ENCODE measurements around the gene F8.
A peak's percentile ranks its signal among the peaks of the same experiment; 100 is the strongest.
"Not testable (repeated sequence)": the region's sequence is repeated elsewhere in the genome, so short reads cannot be mapped to it uniquely, and the experiment has no call there.

The F8 gene

DNA sequence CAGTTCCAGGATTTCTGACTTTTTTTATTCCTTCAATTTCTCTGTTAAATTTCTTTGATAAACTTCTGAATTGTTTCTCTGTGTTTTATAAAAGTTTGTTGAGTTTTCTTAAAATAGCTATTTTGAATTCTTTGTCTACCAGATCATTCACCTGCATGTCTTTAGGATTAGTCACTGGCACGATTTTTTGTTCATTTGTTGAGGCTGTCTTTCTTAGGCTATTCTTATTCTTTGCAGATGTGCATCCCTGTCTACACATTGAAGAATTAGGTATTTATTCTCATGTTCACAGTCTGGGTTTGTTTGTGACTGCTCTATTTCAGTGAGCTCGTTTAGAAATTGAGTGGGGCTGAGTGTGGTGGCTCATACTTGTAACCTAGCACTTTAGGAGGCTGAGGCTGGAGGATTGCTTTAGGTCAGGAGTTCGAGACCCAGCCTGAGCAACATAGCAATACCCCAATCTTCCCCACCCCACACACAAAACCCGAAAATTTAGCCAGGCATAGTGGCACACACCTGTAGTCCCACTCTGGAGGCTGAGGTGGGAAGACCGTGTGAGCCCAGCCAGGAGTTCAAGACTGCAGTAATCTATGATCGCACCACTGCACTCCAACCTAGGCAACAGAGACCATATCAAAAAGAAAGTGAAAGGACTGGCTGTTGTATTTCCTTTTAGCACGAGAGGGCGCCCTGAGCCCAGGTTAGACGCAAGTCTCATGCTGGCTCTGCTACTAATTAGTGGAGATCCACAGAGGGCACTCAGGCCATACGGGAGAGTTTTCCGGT, 42.0 kb downstream of the F8 start:
- peak; percentile 80 for DNase-seq

DNA sequence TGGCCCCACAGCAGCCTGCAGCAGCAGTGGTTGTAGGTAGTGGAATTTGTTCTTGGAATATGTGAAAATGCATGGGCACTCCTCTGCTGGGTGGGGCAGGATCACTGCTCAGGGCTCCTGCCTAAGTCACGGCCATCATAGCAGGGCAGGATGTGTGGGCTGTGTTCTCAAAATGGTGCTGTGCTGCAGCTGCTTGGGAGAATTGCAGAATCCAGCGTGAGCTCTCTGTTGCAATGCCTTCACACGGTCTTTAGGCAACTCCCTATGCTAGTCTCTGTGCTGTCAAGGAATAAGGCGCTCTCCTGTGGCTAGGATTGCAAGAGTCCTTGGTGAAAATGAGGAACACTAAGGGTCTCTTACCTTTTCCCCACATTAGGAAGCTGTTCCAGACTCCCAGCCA, 42.9 kb downstream of the F8 start:
- DNase-seq: no peak

GRCh38 chrX:154968353-154968752, 54.2 kb downstream of the F8 start:
- DNase-seq: no peak

DNA sequence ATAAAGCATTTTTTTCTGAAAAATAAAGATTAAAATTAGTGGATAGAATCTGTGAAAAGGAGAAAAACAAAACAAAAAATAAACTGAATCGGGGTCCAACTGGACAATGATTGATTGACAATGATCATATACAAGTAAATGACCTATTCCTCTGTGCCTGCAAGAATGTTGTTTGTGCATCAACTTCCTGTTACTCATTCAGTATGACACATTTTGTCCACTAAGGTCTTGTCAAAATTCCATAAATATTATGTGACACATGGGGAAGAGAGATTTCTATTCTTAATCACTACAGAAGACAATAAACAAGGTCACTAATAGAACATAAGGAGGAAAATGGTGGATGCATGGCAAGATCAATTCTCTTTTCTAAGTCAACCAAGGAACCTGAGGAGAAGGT, 54.9 kb downstream of the F8 start:
- no peak for DNase-seq

DNA sequence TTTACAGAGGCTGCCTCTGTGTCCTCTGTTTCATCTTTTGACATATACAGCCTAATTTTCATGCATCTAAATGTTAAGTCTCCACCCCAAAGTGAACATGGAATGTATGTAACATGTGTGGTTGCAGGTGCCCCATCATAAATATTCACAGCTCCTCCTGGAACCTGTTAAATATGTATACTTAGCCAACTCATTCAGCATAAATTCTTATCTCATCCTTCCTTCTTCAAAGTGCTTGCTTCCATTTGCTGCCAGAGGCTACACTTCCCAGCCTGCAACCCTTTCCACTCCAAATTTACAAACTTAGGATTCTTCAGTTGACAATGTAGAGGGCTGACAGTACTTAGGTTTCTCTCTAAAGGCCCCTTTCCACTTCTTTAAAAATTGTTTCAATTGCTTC, 60.6 kb downstream of the F8 start:
- DNase-seq: no peak

GRCh38 chrX:154955799-154956198, 66.7 kb downstream of the F8 start:
- not testable (repeated sequence) for DNase-seq

DNA sequence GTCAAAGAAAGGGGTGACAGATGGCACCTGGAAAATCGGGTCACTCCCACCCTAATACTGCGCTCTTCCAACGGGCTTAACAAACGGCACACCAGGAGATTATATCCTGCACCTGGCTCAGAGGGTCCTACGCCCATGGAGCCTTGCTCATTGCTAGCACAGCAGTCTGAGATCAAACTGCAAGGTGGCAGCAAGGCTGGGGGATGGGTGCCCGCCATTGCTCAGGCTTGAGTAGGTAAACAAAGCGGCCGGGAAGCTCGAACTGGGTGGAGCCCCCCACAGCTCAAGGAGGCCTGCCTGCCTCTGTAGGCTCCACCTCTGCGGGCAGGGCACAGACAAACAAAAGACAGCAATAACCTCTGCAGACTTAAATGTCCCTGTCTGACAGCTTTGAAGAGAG, 83.3 kb downstream of the F8 start:
- DNase-seq: not testable (repeated sequence)

GRCh38 chrX:154924771-154925170, 97.8 kb downstream of the F8 start:
- not testable (repeated sequence) for DNase-seq

- DNase-seq: peak; percentile 77
These were observed 104.5 kb downstream of the F8 start for GRCh38 chrX:154918060-154918483.

DNA sequence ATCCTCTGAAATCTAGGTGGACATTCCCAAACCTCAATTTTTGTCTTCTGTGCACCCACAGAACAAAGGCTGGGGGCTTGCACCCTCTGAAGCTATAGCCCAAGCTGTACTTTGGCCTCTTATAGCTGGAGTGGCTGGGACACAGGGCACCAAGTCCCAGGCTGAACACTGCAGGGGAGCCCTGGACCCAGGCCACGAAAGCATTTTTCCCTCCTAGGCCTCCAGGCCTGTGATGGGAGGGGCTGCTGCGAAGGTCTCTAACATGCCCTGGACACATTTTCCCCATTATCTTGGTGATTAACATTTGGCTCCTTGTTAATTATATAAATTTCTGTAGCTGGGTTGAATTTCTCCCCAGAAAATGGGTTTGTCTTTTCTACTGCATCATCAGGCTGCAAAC, 108.5 kb downstream of the F8 start:
- DNase-seq: no peak

- DNase-seq: not testable (repeated sequence)
These were observed 112.0 kb downstream of the F8 start for GRCh38 chrX:154910528-154910927.

DNA sequence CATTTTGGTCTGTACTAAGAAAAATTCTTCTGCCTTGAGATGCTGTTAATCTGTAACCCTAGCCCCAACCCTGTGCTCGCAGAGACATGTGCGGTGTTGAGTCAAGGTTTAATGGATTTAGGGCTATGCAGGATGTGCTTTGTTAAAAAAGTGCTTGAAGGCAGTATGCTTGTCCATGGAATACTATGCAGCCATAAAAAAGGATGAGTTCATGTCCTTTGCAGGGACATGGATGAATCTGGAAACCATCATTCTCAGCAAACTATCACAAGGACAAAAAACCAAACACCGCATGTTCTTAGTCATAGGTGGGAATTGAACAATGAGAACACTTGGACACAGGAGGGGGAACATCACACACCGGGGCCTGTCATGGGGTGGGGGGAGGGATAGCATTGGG, 112.5 kb downstream of the F8 start:
- DNase-seq: not testable (repeated sequence)

- no peak for DNase-seq
These were observed 113.7 kb downstream of the F8 start for GRCh38 chrX:154908821-154909220.

GRCh38 chrX:154902408-154902807, 120.1 kb downstream of the F8 start:
- no peak for DNase-seq

DNA sequence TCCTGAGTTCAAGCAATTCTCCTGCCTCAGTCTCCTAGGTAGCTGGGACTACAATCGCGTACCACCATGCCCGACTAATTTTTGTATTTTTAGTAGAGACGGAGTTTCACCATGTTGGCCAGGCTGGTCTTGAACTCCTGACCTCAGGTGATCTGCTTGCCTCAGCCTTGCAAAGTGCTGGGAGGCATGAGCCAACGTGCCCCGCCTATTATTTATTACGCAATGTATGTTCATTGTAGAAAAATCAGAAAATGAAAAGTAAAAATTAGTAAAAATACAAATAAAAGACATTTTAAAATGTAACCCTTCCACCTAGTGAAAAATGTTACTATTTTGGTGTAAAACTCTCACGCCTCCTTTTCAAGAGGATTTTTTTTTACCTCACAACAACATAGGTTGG, 122.2 kb downstream of the F8 start:
- no peak for DNase-seq

GRCh38 chrX:154892296-154892695, 130.2 kb downstream of the F8 start:
- no peak for DNase-seq

DNA sequence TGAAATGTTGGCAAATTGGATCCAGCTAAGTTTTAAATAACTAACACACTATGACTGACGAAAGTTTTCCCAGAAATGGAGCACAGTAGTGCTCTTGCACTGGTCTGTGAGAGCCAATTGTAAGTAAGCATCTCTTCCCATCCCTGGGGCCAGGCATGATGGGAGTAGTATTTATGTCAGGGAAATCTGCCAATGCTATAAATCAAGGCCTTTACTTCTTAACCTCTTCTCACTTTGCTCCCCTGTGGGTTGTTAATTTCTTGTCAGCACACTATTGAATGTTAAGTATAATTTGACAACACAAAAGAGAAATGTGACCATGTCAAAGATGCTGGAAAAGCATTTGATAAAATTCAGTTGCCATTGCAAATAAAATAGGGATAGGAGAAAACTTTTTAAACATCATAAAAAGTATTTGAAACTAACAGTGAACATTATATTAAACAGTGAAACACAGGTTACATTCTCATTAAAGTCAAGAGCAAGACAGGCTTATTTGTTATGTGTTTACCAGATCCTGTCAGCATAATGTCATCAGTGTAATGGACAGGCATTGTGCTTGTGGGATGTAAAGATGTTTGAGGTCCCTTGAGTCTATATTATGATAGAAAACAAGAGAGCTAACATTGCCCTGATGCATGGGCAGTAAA, 131.4 kb downstream of the F8 start:
- DNase-seq: peak; percentile 23

GRCh38 chrX:154886789-154887221, 135.7 kb downstream of the F8 start:
- not testable (repeated sequence) for DNase-seq

- DNase-seq: not testable (repeated sequence)
These were observed 136.3 kb downstream of the F8 start, which contains the start of gene F8A1 for GRCh38 chrX:154886069-154886788. Gene F8A1 (plus strand): TSS chrX:154886355. CDS start chrX:154886375, 20 bp downstream.

- not testable (repeated sequence) for DNase-seq
These were observed 137.0 kb downstream of the F8 start for GRCh38 chrX:154885549-154885948.

- DNase-seq: not testable (repeated sequence)
These were observed 137.5 kb downstream of the F8 start for GRCh38 chrX:154885057-154885456.

- DNase-seq: not testable (repeated sequence)
These were observed 138.5 kb downstream of the F8 start for GRCh38 chrX:154884069-154884468.

GRCh38 chrX:154873329-154873728, 149.2 kb downstream of the F8 start:
- DNase-seq: no peak

DNA sequence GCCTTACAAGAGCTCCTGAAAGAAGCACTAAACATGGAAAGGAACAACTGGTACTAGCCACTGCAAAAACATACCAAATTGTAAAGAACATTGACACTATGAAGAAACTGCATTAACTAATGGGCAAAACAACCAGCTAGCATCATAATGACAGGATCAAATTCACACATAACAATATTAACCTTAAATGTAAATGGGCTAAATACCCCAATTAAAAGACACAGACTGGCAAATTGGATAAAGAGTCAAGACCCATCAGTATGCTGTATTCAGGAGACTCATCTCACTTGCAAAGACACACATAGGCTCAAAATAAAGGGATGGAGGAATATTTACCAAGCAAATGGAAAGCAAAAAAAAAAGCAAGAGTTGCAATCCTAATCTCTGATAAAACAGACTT, 154.0 kb downstream of the F8 start:
- DNase-seq: not testable (repeated sequence)

All from NCI-H526 treated with DMSO at 0.1 percent for 48 hours (cell line).